ENCODE data around the gene UNK. TPM values are rescaled to one million over a fixed set of nuclear protein-coding genes. Genes with fewer than 3 reads are reported as not detected.
"Not testable (repeated sequence)": the region's sequence is repeated elsewhere in the genome, so short reads cannot be mapped to it uniquely, and the experiment has no call there.

The UNK gene
- total RNA-seq, 6 experiments from 2014 or later: 5.8 to 29.2 (median 11.1) TPM

DNA sequence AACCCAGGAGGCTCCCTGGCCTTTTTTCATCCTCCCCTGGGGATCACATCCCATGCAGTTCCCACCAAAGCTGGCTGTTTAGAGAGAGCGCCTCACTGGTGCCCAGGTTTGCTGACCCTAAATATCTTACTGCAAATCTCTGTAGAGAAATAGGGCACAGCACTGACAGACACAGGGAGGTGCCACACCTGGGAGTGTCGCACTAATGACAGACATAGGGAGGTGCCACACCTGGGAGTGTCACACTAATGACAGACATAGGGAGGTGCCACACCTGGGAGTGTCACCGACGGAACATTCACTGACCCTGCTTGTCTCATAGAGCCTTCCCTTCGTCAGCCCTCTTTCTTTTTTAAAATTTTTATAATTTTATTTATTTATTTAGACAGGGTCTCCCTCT is 25.6 kb downstream of the UNK start:
- H3K36me3 ChIP-seq: peaks cover 0 to 27% (median 11%) of the 10 kb centered on the region in 4 donors
- ATAC-seq (no peak), DNase-seq (peak in 1 of 3 donors; percentile 22)
- 96% methylated on average over 4 of the region's 5 CpGs for WGBS (ENCODE audit: insufficient coverage, low coverage, low lambda C conversion rate, missing lambda C conversion rate)
- no peaks in the 10 kb centered on the region for H3K27me3 ChIP-seq
- intact Hi-C loops (cut with DNase I): no loop called here
- H3K27ac ChIP-seq: no peak overlapping the region
- no peaks in the 10 kb centered on the region for H3K9me3 ChIP-seq
- peaks cover 0 to 16% (median 7%) of the 10 kb centered on the region in 4 donors for H3K4me1 ChIP-seq
- no peak for TF ChIP-seq POLR2A (IDR thresholded peaks at IDR 0.05)
- TF ChIP-seq, protein P1, sequence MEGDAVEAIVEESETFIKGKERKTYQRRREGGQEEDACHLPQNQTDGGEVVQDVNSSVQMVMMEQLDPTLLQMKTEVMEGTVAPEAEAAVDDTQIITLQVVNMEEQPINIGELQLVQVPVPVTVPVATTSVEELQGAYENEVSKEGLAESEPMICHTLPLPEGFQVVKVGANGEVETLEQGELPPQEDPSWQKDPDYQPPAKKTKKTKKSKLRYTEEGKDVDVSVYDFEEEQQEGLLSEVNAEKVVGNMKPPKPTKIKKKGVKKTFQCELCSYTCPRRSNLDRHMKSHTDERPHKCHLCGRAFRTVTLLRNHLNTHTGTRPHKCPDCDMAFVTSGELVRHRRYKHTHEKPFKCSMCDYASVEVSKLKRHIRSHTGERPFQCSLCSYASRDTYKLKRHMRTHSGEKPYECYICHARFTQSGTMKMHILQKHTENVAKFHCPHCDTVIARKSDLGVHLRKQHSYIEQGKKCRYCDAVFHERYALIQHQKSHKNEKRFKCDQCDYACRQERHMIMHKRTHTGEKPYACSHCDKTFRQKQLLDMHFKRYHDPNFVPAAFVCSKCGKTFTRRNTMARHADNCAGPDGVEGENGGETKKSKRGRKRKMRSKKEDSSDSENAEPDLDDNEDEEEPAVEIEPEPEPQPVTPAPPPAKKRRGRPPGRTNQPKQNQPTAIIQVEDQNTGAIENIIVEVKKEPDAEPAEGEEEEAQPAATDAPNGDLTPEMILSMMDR (IDR thresholded peaks at IDR 0.05): no peak
- H3K4me3 ChIP-seq: no peak overlapping the region

- H3K27me3 ChIP-seq; H3K9me3 ChIP-seq; ATAC-seq; intact Hi-C loops (cut with DNase I); H3K27ac ChIP-seq; H3K4me3 ChIP-seq: not testable (repeated sequence)
- H3K4me1 ChIP-seq: peaks cover 0 to 16% (median 7%) of the 10 kb centered on the region in 4 donors
- H3K36me3 ChIP-seq: peaks cover 0 to 27% (median 11%) of the 10 kb centered on the region in 4 donors
- WGBS (ENCODE audit: insufficient coverage, low coverage, low lambda C conversion rate, missing lambda C conversion rate): 86% methylated on average over 7 of the region's 11 CpGs
- DNase-seq: peak in 1 of 3 donors; percentile 25
These were observed 26.1 kb downstream of the UNK start for GRCh38 chr17:75810756-75811155.

DNA sequence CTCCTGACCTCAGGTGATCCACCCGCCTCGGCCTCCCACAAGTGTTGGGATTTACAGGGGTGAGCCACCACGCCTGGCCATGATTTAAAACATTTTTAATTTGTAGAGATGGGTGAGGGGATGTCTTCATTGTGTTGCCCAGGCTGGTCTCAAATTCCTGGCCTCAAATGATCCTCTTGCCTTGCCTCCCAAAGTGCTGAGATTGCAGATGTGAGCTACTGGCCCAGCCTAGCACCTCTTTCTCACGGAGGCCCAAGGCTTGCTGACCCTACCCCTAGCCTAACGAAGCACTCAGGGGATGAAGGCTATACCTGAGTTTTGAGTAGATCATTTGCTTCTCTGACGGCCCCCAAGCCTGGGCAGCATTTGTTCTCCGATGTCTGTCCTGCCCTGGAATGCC is 26.6 kb downstream of the UNK start:
- H3K36me3 ChIP-seq: peaks cover 0 to 27% (median 11%) of the 10 kb centered on the region in 4 donors
- no peak for ATAC-seq

DNA sequence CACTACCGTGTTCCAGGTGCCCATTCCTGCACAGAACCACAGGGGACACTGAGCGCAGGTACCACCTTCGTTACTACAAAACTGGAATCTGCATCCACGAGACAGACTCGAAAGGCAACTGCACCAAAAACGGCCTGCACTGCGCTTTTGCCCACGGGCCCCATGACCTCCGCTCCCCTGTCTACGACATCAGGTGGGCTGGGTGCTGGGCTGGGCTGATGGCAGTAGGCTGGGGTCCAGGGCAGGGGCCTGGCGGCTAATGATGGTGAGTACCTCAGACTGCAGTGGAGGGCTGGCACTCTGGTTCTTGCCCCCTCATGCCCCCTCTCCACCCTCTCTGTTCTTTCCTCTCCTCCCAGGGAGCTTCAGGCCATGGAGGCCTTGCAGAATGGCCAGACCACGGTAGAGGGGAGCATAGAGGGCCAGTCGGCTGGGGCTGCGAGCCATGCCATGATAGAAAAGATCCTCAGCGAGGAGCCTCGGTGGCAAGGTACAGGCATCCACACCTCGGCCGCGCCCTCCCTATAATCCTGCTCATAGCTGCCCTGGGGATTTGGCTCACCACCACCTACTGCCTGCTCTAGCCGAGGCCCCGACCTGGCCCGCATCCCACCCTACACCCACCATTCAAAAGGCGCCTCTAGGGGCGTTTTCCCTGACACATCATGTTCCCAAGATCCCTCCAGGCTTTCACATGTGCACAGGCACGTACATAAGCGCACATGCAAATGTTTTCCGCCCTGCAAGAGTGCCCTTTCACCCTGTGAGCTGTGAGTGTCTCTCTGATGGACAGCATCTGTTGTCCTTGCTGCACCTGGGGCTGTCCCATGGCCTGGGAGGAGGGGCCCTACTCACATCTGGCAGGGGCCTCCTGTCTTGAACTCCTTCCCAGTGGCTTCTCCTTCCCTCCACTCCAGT is 27.7 kb downstream of the UNK start:
- TF ChIP-seq, protein P1 (IDR thresholded peaks at IDR 0.05): no peak
- TF ChIP-seq POLR2A (IDR thresholded peaks at IDR 0.05): no peak
- ATAC-seq: no peak
- no peak overlapping the region for H3K27ac ChIP-seq

More for the DNA sequence above, 26.6 kb downstream of the UNK start:
- intact Hi-C loops (cut with DNase I): no loop called here
- no peak overlapping the region for H3K4me3 ChIP-seq
- H3K9me3 ChIP-seq: no peaks in the 10 kb centered on the region
- no peak for TF ChIP-seq POLR2A (IDR thresholded peaks at IDR 0.05)
- TF ChIP-seq, protein P1 (IDR thresholded peaks at IDR 0.05): no peak
- H3K27ac ChIP-seq: no peak overlapping the region
- peaks cover 0 to 16% (median 7%) of the 10 kb centered on the region in 4 donors for H3K4me1 ChIP-seq
- peak in 1 of 3 donors; percentile 27 for DNase-seq
- WGBS (ENCODE audit: insufficient coverage, low coverage, low lambda C conversion rate, missing lambda C conversion rate): 80% methylated on average over 3 of the region's 7 CpGs
- H3K27me3 ChIP-seq: no peaks in the 10 kb centered on the region

More for the DNA sequence above, 27.7 kb downstream of the UNK start:
- 94% methylated on average over 11 of the region's 27 CpGs for WGBS (ENCODE audit: insufficient coverage, low coverage, low lambda C conversion rate, missing lambda C conversion rate)
- intact Hi-C loops (cut with DNase I): no loop called here
- H3K27me3 ChIP-seq: no peaks in the 10 kb centered on the region
- H3K9me3 ChIP-seq: no peaks in the 10 kb centered on the region
- DNase-seq: peak in 2 of 3 donors; percentile 37 to 43
- peaks cover 0 to 16% (median 7%) of the 10 kb centered on the region in 4 donors for H3K4me1 ChIP-seq
- peaks cover 0 to 30% (median 12%) of the 10 kb centered on the region in 4 donors for H3K36me3 ChIP-seq
- H3K4me3 ChIP-seq: no peak overlapping the region

Measured in right lobe of liver (tissue), 6 donors.